ENCODE data around the gene LRRK1.

Gene LRRK1

GRCh38 chr15:100939791-100940190 is 20.6 kb downstream of the LRRK1 start:
- no peak for DNase-seq

GRCh38 chr15:100940767-100941379 is 21.7 kb downstream of the LRRK1 start:
- DNase-seq = no peak

GRCh38 chr15:100941536-100941935 is 22.4 kb downstream of the LRRK1 start:
- no peak for DNase-seq

- DNase-seq = no peak
Measured at GRCh38 chr15:100942656-100943425, 23.7 kb downstream of the LRRK1 start.

- no peak for DNase-seq
Measured at GRCh38 chr15:100944244-100944895, 25.2 kb downstream of the LRRK1 start.

GRCh38 chr15:100944986-100945385 is 25.8 kb downstream of the LRRK1 start:
- DNase-seq = no peak

GRCh38 chr15:100947760-100948429 is 28.7 kb downstream of the LRRK1 start:
- DNase-seq = no peak

- no peak for DNase-seq
Measured at GRCh38 chr15:100948430-100948762, 29.2 kb downstream of the LRRK1 start.

GRCh38 chr15:100949691-100950090 is 30.5 kb downstream of the LRRK1 start:
- no peak for DNase-seq

GRCh38 chr15:100951965-100952364 is 32.8 kb downstream of the LRRK1 start:
- no peak for DNase-seq

- no peak for DNase-seq
Measured at GRCh38 chr15:100952566-100952965, 33.4 kb downstream of the LRRK1 start.

GRCh38 chr15:100958326-100959065 is 39.3 kb downstream of the LRRK1 start:
- no peak for DNase-seq

GRCh38 chr15:100959066-100960050 is 40.2 kb downstream of the LRRK1 start:
- no peak for DNase-seq

GRCh38 chr15:100966997-100967396 is 47.8 kb downstream of the LRRK1 start:
- no peak for DNase-seq

- no peak for DNase-seq
Measured at GRCh38 chr15:100968050-100968966, 49.2 kb downstream of the LRRK1 start.

- DNase-seq = no peak
Measured at GRCh38 chr15:100972975-100973350, 53.8 kb downstream of the LRRK1 start.

GRCh38 chr15:100973351-100974111 is 54.4 kb downstream of the LRRK1 start:
- no peak for DNase-seq

GRCh38 chr15:100975043-100975442 is 55.9 kb downstream of the LRRK1 start:
- DNase-seq = no peak

GRCh38 chr15:100980410-100981046 is 61.4 kb downstream of the LRRK1 start:
- no peak for DNase-seq
